GM19328 (cell line): ENCODE measurements around the gene AASS.

Source experiments
- ATAC-seq: cut with Tn5 transposase; IDR thresholded peaks from one replicate; pipeline ENCODE4 v1.9.1; 2021; ENCODE audit warnings: mild to moderate bottlenecking, moderate library complexity; ENCODE audit not compliant: unreplicated experiment

The AASS gene

DNA sequence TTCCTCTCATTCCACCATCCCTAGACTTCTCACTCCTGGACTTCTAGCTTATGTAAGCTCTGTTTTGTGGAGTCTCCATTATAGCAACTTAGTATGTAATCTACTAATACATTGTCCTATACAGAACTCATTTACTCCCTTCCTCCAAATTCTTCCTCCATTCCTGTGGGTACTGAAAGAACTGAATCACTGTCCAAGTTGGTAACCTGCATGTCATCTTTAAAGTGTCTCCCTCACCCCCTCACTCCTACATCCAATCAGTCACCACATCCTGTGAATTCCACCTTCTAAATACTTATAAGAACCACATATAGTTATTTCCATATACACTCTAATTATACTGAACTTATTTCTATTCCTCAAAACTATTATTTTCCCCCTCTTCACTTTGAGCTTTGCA is 20.3 kb downstream of the AASS start:
- ATAC-seq, result no peak

DNA sequence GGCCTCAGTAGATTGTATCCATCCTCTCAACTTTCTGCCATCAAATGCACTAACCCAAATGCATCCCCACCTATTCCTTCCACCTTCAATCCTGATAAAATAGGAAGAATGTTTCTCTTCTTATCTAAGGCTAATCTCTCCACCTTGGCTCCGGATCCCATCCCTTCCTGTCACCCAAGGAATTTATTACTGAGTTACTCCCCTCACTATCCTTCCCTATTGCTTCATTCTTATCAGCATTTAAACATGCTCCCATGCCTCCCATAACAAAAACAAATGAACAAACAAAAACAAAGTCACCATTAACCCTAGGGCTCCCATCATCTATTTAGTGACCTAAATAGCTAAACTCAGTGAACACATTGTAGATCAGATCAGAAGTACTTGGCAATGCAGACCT is 25.3 kb downstream of the AASS start:
- ATAC-seq, result no peak

DNA sequence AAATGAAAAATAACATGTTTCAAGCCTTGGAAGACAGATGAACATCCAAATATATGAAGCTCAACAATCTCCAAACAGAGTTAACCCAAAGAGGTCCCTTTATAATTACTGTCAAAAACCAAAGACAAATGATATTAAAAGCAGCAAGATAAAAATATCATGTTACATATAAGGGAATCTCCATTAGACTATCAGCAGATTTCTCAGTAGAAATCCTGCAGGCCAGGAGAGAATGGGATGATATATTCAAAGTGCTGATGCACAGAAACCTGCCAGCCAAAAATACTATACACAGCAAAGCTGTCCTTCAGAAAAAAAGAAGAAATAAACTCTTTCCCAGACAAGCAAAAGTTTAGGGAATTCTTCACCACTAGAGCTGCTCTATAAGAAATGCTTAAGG is 41.0 kb downstream of the AASS start:
- no peak for ATAC-seq

DNA sequence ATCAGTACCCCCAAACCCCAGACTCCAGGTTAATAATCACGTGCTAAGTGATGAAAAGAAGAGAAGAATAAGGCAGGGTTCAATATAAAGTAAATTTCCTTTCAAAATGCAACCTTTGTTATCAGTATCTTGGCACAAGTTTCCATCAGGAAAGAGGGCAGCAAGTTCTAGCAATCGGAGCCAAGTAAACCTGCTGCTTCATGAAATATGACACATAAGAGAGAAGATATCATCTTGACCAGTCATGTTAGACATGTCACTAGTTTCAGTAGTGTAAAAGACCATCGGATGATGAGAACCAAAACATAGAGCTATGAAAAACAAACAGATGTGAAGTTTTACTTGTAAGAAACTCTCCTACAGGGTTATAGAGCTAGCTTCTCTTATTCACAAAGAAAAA is 44.0 kb downstream of the AASS start:
- no peak for ATAC-seq

DNA sequence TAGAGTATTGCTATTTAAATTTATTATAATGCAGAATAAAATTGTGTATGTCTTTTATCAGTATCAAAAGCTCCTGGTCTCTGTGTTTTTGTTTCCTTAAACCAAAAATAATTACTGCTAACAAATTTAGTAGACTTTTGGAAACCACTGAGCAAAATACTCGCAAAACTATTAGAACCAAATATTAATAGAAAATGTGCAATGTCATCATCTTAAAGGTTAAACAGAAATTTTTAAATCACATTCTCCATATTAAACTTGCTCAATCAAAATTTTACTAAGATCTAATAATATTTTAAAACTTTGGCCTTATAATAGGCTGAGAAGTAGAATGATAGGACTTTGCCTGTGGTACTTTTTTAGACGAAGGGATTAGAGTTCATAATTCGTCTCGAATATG is 48.4 kb downstream of the AASS start:
- ATAC-seq, result no peak

DNA sequence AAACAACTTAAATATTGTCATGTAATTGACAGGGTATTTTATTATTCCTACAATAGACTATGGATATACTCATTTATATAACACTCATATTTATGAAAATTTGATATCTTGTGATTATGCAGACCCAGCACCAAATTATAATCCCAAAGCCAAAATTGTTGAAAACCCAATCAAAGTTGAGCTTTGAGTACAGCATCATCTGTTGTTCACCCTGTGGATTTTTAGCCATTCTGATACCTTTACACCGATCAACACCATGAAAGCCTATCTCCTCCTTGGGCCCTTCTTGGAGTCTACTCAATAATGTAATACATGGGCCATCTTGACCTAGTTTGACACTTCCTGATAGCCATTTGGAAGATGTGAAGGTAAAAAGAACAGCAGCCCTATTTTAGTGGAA is 49.5 kb downstream of the AASS start:
- no peak for ATAC-seq

DNA sequence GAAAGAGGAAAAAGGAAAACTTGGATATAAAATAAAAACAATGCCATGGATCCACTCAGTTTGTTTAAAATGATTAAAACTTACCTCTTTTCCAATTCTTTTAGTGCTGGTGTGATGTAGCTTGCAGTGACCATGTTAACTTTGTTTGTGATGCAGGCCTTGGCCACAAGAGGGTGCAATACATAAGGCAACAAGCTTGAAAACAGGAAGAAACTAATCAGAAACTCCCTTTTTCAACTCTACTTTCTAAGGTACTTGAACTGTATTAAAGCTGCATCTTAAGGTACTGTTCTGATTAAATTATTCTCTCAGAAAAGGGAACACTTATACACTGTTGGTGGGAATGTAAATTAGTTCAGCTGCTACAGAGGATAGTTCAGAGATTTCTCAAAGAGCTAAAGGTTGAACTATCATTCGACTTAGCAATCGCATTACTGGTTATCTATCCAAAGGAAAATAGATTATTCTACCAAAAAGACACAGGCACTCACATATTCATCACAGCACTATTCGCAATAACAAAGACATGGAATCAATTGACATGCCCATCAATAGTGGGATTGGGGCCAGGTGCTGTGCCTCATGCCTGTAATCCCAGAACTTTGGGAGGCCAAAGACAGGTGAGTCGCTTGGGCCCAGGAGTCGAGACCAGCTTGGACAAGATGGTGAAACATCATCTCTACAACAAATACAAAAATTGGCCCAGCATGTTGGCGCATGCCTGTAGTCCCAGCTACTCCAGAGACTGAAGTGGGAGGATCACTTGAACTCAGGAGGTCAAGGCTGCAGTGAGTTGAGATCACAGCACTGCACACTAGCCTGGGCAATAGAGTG is 50.9 kb downstream of the AASS start:
- ATAC-seq, result peak; percentile 92

DNA sequence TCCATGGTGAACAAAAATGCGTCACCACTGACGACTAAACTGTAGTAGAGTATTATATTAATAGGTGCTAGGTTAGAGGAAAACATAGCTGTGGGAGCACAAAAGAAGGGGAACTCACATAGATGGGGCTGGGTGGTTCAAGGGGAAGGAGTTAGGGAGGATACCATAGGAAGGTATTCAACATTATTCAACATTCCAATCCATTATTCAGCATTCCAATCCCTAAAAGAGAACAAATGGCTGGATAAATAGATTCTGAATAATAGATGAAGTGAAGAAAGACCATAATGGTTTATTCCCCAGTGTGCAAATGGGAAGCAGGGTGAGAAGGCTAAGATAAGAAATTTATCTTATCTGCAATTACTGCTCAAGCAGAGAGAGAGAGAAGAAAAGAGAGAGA is 61.4 kb downstream of the AASS start:
- no peak for ATAC-seq

DNA sequence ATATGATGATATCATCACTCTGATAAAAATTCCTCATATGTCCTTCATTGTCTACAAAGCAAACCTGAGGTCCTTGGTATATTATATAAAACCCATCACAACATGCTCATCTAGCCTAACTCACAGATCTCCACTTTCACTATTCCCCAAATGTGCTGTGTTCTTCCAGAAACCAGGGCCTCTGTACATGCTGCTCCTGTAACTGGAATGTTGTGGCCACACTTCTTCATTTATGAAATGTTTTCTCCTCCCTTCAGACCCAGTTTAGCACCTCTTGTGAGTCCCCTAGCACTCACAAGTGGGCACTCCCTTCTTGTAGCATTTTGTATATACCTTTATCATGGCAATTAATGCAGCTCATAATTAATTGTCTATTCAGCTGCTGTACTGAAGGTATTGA is 61.9 kb downstream of the AASS start:
- no peak for ATAC-seq

DNA sequence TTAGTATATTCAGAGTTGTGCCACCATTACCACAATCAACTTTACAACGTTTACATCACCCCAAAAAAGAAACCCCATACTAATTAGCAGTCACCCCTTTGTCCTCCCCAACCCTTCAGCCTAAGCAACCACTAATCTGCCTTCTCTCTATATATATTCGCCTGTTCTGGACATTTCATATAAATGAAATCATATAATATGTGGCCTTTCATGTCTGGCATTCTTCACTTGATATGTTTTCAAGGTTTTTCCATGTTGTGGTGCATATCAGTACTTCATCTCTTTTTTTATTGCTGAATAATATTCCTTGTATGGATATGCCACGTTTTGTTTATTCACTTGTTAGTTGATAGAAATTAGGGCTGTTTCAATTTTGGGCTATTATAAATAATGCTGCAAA is 70.4 kb downstream of the AASS start:
- ATAC-seq, result no peak

DNA sequence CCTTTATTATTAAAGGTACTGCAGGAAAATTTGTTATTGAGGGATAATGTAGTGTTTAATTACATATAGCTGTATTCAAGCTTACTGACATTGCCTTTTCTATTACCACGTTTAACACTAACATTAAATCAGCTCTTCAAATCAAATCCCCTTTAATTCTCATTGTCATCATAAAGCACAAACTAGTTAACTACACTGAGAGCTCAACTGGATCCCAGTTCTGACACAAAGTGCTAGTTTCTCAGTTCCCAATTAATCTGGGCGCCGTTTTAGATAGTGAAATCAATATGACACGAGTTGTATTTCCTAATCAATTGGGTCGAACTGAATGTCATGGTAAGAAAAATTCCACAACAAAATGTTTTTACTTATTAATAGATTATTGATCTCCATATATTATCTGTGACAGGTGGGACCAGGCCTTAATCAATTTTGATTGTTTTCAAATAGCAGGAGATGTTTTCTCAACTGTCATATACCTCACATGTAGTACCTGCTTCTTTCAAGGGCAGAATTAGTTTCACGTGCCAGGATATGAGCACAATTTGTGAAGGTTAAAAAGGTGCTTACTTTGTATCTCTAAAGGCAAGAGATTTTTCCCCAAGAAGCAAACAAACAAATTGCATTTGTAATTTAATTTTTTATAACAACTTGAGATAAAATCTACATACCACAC is 71.0 kb downstream of the AASS start:
- ATAC-seq, result no peak

DNA sequence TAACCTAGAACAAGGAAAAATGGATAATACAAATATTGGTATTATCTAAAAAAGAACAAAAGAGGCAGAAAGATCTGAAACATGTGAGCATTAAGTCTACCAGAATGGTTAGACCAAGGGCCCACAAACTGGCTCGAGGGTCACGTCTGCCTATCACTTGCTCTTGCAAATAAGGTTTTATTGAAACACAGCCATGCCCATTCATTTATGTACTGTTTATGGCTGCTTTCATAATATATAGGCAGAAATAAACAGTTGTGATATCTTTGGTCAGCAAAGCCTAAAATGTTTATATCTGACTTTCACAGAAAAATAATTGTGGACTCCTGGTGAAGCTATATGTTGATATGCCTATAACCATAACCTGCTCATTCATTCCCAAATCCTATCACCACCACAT is 71.8 kb downstream of the AASS start:
- no peak for ATAC-seq

DNA sequence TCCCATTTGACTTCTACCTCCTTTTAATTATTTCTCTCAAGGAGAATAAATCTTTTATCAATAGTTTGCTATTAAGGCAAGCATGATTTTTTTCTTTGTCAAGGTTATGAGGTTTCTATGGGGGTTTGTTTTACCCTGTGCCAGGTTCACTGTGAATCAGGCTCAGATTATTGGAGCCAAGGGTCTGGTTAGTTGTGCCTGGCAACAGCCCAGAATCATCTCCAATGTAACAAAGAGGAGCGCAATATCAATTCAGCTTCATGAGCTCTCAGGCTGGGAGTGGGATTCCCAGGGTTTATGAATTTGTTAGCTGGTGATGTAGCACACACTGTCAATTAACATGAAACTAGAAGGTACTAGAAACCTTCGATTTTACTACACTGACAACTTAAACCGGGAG is 73.2 kb downstream of the AASS start:
- no peak for ATAC-seq

DNA sequence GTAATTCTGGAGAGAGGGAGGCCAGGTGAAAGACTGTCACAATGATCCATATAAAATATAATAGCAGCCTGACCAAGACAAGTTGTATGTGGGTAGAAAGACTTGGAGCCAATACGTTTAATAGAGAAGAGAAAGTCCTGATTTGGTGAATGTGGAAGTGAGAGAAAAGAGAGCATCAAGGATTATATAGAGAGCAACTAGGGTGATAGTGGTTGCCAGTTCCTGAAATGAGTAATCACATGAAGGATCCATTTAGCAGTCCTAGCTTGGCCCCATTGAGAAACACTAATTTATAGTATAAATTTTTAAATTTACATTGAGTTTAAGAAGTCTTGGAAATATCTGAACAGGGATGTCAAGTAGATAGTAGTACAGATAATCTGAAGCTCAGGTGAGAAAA is 74.0 kb downstream of the AASS start:
- ATAC-seq, result no peak

DNA sequence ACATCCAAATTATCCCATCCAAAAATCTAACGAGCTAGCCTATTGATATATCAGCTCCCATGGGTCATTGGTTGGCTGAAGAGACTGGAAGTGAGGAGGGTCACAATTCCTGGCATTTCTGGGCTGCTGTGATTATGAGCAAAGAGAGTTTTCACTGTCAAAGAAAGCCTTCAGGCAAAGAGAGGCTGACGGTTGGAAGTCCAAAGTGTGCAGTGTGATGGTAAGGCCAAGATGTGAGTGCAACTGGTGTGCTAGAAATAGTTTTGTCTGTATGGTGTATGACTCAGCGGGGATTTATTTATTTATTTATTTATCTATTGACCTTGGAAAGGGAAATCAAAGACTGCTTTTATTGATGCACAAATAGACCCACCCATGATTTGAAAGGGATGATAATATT is 75.0 kb downstream of the AASS start:
- no peak for ATAC-seq

DNA sequence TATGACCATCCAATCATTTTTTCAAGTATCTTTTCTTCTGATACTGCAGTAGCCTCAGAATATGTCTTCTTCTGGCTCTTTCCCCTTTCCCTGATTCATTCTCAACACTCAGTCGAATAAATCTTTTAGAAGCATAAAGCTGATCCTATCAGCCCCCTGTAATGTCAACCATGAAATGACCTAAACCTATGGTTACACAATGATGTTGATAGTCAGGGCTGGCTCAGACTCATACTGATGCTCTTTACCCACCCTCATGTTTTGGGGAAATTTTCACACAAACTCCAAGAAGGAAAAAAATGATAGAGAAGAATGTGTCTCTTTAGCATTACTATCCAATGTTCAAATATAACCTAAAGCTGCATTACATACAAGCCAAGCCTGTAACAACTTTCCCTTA is 76.0 kb downstream of the AASS start:
- no peak for ATAC-seq

DNA sequence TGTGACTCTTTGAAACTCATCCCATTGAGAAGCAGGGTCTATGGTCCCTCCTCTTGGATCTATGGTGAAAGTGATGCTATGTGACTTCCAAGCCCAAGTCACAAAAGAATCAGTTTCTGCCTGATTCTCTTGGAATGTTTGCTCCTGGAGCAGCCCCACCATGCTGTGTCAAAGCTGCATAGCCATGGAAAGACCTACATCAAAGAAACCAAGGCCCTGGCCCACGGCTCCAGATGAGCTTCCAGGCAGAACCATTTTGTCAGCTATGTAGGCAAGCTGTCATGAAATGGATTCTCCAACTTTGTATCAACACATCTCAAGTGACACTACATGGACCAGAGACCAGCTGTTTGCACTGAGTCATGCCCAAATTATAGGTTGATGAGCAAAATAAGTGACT is 77.0 kb downstream of the AASS start:
- no peak for ATAC-seq

DNA sequence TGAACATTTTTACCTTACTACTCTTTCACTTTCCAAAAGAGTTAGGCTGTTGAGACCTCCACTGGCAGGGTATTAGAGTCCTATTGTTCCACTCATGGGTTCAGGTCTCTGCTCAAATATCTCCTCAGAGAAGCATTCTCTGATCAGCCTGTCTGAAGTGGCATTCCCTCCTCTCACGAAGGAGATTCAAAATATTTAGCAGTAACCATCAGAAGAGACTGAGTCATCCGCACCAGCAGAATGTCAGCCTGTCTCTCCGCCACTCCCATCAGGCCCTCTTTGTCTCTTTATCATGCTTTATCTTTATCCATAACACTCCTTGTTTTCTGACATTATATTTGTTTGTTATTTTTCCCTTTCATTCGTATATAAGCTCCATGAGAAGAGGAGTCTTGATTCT is 79.1 kb downstream of the AASS start:
- ATAC-seq, result no peak

DNA sequence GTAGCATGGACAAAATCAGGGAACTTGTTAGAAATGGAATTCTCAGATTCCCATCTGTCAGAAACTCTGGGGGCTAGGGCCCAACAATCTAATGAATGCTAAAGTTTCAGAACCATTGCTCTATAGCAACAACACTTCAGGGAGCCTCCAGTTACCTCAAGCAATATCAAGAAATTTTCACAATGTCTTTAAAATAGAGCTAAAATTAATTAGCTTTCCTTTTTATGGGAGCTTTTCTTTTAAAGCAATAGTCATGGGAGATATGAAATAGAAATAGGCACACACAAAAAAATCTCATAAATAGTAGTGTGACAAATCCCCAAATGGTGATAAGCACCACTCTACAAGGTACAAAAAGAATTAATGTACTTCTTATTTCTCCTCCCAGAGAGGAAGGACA is 80.9 kb downstream of the AASS start:
- no peak for ATAC-seq

DNA sequence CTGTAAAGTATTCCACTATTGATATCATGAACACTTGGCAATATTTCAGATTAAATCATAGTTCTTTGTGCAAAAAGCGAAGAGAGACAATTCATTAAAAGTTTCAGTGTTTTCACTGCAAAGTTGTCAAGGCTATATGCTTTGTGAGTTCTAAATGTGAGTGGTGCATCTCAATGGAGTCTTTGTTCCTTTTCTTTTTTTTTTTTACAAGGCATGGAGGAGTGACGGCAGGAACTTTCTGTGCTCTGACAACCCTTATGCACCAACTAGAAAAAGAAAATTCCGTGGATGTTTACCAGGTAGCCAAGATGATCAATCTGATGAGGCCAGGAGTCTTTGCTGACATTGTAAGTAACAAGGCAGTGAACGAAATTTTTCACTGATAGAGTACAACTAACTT is 84.5 kb downstream of the AASS start:
- no peak for ATAC-seq

DNA sequence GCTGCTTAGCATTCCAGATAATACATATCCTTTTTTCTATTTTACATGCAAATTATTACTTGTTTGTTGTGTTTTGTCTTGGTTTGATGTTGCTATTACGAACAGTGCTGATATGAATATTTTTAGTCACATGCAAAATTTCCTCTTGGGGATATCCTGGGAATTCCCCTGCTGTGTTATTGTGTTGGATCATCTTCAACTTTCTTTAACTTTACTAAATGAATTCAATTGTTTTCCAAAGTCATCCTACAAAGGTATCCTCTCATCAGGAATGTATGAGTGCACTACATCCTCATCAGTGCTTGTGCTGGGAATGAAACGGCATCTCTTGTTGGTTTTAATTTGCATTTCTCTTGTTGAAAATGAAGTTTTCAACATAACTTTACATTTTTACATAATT is 87.1 kb downstream of the AASS start:
- no peak for ATAC-seq

DNA sequence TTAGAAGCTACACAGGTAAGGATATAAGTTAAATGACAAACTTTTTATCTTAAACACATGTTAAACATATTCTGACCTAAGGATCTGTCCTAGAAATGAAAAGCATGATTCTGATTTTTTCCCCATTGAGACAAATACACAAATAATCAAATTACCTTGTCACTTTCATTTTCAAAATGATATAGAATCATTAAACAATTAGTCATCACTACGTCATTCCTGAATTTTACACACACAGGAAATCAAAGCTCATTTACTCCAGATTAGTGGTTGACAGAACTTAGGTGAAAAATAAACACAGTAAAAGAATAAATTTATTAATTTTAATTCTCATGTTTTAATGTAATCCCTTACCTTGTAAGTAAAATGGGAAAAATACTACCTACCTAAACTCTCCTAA is 89.0 kb downstream of the AASS start:
- no peak for ATAC-seq

DNA sequence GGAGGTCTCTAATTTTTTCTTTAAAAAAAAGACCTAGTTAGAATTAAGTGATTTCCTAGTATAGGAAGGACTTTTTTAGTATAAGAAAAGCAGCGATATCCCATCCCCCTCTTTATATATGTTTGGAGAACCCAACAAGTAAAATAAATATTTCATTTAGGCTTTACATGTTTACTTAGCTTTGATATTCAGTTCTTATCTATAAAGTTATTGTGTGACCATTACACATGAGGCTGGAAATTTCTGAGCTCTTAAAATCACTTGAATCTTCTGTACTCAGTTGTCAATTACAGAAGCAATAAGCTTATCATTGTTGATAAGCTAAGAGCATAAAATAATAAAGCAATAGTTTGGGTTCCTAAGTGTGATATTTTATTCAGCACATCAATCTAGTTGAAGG is 89.7 kb downstream of the AASS start:
- no peak for ATAC-seq
